Activated CD4-positive, alpha-beta T cell treated with anti-CD3 and anti-CD28 coated beads, Interleukin-2, amount 10 ng/mL, durations not matched to agents 7 days and 5 days (primary cell): ENCODE results near the gene F2RL2. TPM values are rescaled to one million over a fixed set of nuclear protein-coding genes. Genes with fewer than 3 reads are reported as not detected.

Experiments
- CTCF ChIA-PET: fragments of 350-600 bp; sonication (Branson Sonifier 250); formaldehyde crosslinking; loops from one replicate; lab custom pipeline; 2021; ENCODE audit warnings: antibody characterized with exemption; lab: Charles Lee
- POLR2A ChIA-PET: fragments of 350-600 bp; sonication (Branson Sonifier 250); formaldehyde crosslinking; loops from one replicate; lab custom pipeline; 2021; ENCODE audit warnings: antibody characterized with exemption; lab: Charles Lee
- DNase-seq: peaks from one replicate; pipeline ENCODE4 v3.0.0-alpha.2; 2020
- H3K27ac Mint-ChIP-seq: one replicate; pipeline ENCODE4 v1.8.0; 2021; ENCODE audit warnings: mild to moderate bottlenecking, moderate library complexity, mixed read lengths
- H3K27me3 Mint-ChIP-seq: one replicate; pipeline ENCODE4 v1.8.0; 2021; ENCODE audit warnings: mixed read lengths
- H3K36me3 Mint-ChIP-seq: one replicate; pipeline ENCODE4 v1.8.0; 2021; ENCODE audit warnings: low read depth, mixed read lengths
- H3K4me1 Mint-ChIP-seq: one replicate; pipeline ENCODE4 v1.8.0; 2021; ENCODE audit warnings: mixed read lengths
- H3K4me3 Mint-ChIP-seq: one replicate; pipeline ENCODE4 v1.8.0; 2021; ENCODE audit warnings: mild to moderate bottlenecking, moderate library complexity, mixed read lengths
- H3K9me3 Mint-ChIP-seq: one replicate; pipeline ENCODE4 v1.8.0; 2021; ENCODE audit warnings: mixed read lengths
- total RNA-seq, 2 experiments: library from RNA; stranded (reverse); gene quantifications; one replicate each; pipeline ENCODE4 v1.2.3, GENCODE V29; 2021

Gene F2RL2
- total RNA-seq, 2 experiments from 2014 or later: not detected

DNA sequence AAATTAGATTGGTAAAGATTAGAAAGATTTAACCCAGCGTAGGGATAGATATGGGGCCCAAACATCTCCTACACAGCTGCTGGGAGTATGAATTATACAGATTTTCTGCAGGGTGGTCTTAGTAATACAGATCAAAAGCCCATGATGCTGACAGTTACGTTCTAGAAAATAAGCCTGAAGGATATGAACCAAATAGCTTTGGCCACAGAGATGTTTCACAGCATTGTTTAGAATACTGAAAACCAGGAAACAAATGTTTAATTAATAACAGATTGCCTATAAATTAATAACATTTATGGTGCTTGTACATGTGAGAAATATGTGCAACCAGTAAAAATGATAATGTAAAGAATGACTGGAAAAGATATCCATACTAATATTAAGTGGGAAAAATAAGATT is 24.7 kb downstream of the F2RL2 start:
- ChIA-PET CTCF (interaction anchor here (1.0 to 4.2 kb wide), 3 partner anchors 21 to 176 kb away, joined by 3 to 25 read pairs (median 3); no protein-coding TSS in a partner anchor), POLR2A (no interaction called here)
- Mint-ChIP-seq H3K4me1 (peaks cover 9% of the 10 kb centered on the region), H3K36me3 (peaks cover 58% of the 10 kb centered on the region), H3K27ac (no peak overlapping the region), H3K27me3 (no peaks in the 10 kb centered on the region), H3K9me3 (no peaks in the 10 kb centered on the region), H3K4me3 (no peak overlapping the region)
- no peak for DNase-seq

- no peak for DNase-seq
- no peaks in the 10 kb centered on the region for H3K4me1 Mint-ChIP-seq
- POLR2A ChIA-PET: no interaction called here
- peak overlapping the region; percentile 11 for H3K27ac Mint-ChIP-seq
- no peaks in the 10 kb centered on the region for H3K27me3 Mint-ChIP-seq
- no peaks in the 10 kb centered on the region for H3K9me3 Mint-ChIP-seq
- CTCF ChIA-PET: interaction anchor here (0.6 to 1.2 kb wide), 3 partner anchors 11 to 512 kb away, joined by 3 to 5 read pairs (median 3); no protein-coding TSS in a partner anchor
- no peak overlapping the region for H3K4me3 Mint-ChIP-seq
- peaks cover 63% of the 10 kb centered on the region for H3K36me3 Mint-ChIP-seq
Measured at GRCh38 chr5:76595755-76596481, 27.3 kb downstream of the F2RL2 start.

DNA sequence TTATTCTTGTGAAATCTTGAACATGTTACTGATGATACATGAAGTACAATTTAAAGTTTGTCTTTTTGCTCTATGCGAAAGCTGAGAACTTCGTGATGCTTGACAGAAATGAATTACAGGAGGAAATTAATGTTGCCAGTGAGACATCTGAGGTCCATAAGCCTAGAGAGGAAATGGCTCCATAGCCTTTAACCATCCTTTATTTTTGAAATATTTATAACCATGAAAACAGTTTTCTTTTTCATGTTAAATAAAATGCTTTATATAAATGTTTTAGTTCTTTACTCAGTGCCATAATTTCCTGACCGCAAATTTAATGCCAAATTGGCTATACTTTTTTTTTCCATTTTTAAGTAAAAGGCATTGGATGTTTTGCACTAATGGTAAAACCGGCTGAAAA is 29.1 kb downstream of the F2RL2 start:
- Mint-ChIP-seq H3K4me1 (peaks cover 3% of the 10 kb centered on the region), H3K4me3 (no peak overlapping the region), H3K27ac (no peak overlapping the region), H3K27me3 (no peaks in the 10 kb centered on the region), H3K9me3 (no peaks in the 10 kb centered on the region), H3K36me3 (peaks cover 74% of the 10 kb centered on the region)
- CTCF ChIA-PET: no interaction called here
- DNase-seq: no peak
- POLR2A ChIA-PET: no interaction called here

- no peak for DNase-seq
- POLR2A ChIA-PET: no interaction called here
- H3K9me3 Mint-ChIP-seq: no peaks in the 10 kb centered on the region
- CTCF ChIA-PET: interaction anchor here (0.5 to 0.9 kb wide), 3 partner anchors 33 to 201 kb away, joined by 3 read pairs; no protein-coding TSS in a partner anchor
- H3K4me3 Mint-ChIP-seq: no peak overlapping the region
- H3K4me1 Mint-ChIP-seq: peaks cover 3% of the 10 kb centered on the region
- H3K36me3 Mint-ChIP-seq: peaks cover 74% of the 10 kb centered on the region
- no peak overlapping the region for H3K27ac Mint-ChIP-seq
- no peaks in the 10 kb centered on the region for H3K27me3 Mint-ChIP-seq
Measured at GRCh38 chr5:76592692-76593091, 30.5 kb downstream of the F2RL2 start.

DNA sequence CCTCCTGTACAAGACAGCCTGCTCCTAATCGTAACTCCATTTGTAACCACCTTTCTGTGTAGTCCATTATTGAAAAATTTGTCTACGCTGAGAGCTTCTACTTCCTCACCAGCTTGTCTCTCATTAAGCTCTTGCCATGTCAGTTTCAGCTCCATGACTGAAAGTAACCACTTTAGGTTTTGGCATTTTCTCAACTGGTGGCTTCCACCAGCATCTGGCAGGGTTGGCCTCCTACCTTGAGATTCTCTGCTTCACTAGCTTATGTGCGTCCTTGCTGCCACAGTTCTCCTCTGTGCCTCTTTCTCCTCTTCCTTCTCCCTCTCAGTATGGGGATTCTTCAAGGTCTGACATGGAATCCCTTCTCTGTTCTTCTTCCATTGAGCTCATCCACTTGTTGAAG is 31.8 kb downstream of the F2RL2 start:
- ChIA-PET CTCF (interaction anchor here (1.6 kb wide), 1 partner anchor 9 kb away, joined by 10 read pairs; no protein-coding TSS in a partner anchor), POLR2A (interaction anchor here (0.6 kb wide), 1 partner anchor 9 kb away, joined by 3 read pairs; no protein-coding TSS in a partner anchor)
- Mint-ChIP-seq H3K4me3 (no peak overlapping the region), H3K27me3 (no peaks in the 10 kb centered on the region), H3K27ac (no peak overlapping the region), H3K9me3 (no peaks in the 10 kb centered on the region), H3K4me1 (peaks cover 3% of the 10 kb centered on the region), H3K36me3 (peaks cover 63% of the 10 kb centered on the region)
- no peak for DNase-seq

- no peak for DNase-seq
- peaks cover 55% of the 10 kb centered on the region for H3K36me3 Mint-ChIP-seq
- POLR2A ChIA-PET: no interaction called here
- CTCF ChIA-PET: no interaction called here
- no peaks in the 10 kb centered on the region for H3K27me3 Mint-ChIP-seq
- no peak overlapping the region for H3K27ac Mint-ChIP-seq
- H3K4me3 Mint-ChIP-seq: no peak overlapping the region
- peaks cover 3% of the 10 kb centered on the region for H3K4me1 Mint-ChIP-seq
- no peaks in the 10 kb centered on the region for H3K9me3 Mint-ChIP-seq
Measured at GRCh38 chr5:76590027-76590426, 33.2 kb downstream of the F2RL2 start.

GRCh38 chr5:76586531-76586930 is 36.7 kb downstream of the F2RL2 start:
- CTCF ChIA-PET: no interaction called here
- H3K36me3 Mint-ChIP-seq: peaks cover 31% of the 10 kb centered on the region
- H3K27ac Mint-ChIP-seq: no peak overlapping the region
- DNase-seq: no peak
- H3K27me3 Mint-ChIP-seq: no peaks in the 10 kb centered on the region
- POLR2A ChIA-PET: no interaction called here
- no peaks in the 10 kb centered on the region for H3K9me3 Mint-ChIP-seq
- no peak overlapping the region for H3K4me3 Mint-ChIP-seq
- peaks cover 15% of the 10 kb centered on the region for H3K4me1 Mint-ChIP-seq

GRCh38 chr5:76585783-76586217 is 37.4 kb downstream of the F2RL2 start:
- Mint-ChIP-seq H3K4me3 (no peak overlapping the region), H3K27ac (no peak overlapping the region), H3K9me3 (no peaks in the 10 kb centered on the region), H3K36me3 (peaks cover 24% of the 10 kb centered on the region), H3K27me3 (no peaks in the 10 kb centered on the region), H3K4me1 (peaks cover 20% of the 10 kb centered on the region)
- DNase-seq: no peak
- CTCF ChIA-PET: no interaction called here
- POLR2A ChIA-PET: no interaction called here

- Mint-ChIP-seq H3K9me3 (no peaks in the 10 kb centered on the region), H3K4me1 (peaks cover 22% of the 10 kb centered on the region), H3K4me3 (no peak overlapping the region), H3K27ac (no peak overlapping the region), H3K36me3 (peaks cover 17% of the 10 kb centered on the region), H3K27me3 (no peaks in the 10 kb centered on the region)
- CTCF ChIA-PET: interaction anchor here (0.6 to 2.5 kb wide), 9 partner anchors 8 to 420 kb away, joined by 3 to 10 read pairs (median 4); partner anchors contain the start of gene IQGAP2
- DNase-seq: no peak
- POLR2A ChIA-PET: interaction anchor here (0.7 kb wide), 1 partner anchor 181 kb away, joined by 10 read pairs; no protein-coding TSS in a partner anchor
Measured at GRCh38 chr5:76583163-76584047, 39.8 kb downstream of the F2RL2 start.

GRCh38 chr5:76582230-76583162 is 40.7 kb downstream of the F2RL2 start:
- no peak for DNase-seq
- CTCF ChIA-PET: interaction anchor here (0.6 to 2.5 kb wide), 13 partner anchors 9 to 419 kb away, joined by 3 to 10 read pairs (median 3); partner anchors contain the start of gene IQGAP2
- Mint-ChIP-seq H3K36me3 (peaks cover 19% of the 10 kb centered on the region), H3K4me1 (peaks cover 22% of the 10 kb centered on the region), H3K27me3 (no peaks in the 10 kb centered on the region), H3K9me3 (no peaks in the 10 kb centered on the region), H3K4me3 (no peak overlapping the region), H3K27ac (no peak overlapping the region)
- POLR2A ChIA-PET: interaction anchor here (0.5 to 0.6 kb wide), 2 partner anchors 9 to 1895 kb away, joined by 3 read pairs; no protein-coding TSS in a partner anchor

DNA sequence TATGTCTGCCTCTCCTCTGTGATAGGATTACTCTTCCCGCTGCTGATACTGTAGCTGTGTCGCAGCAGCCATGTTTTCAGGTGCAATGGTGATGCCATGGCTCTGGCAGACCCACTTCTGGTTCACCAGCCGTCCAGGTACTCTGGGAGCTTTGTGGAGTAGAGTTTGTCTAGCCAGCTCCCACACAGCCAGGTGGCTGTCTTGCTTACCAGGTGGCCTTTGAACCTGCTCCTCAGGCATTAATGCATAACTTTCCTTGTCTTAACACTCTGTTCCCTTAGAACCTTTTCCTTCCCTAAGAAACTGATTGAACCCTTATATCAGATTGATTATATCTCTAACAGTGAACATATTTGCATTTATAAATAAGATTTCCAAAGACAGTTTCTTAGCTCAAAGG is 42.2 kb downstream of the F2RL2 start:
- Mint-ChIP-seq H3K36me3 (peaks cover 27% of the 10 kb centered on the region), H3K4me1 (peaks cover 22% of the 10 kb centered on the region), H3K4me3 (no peak overlapping the region), H3K27ac (no peak overlapping the region), H3K9me3 (no peaks in the 10 kb centered on the region), H3K27me3 (no peaks in the 10 kb centered on the region)
- ChIA-PET CTCF (interaction anchor here (0.9 to 2.0 kb wide), 3 partner anchors 9 to 131 kb away, joined by 3 to 8 read pairs (median 3); no protein-coding TSS in a partner anchor), POLR2A (no interaction called here)
- DNase-seq: no peak
